HG02870 (cell line): ENCODE results near the gene RAB44.

ENCODE experiments used
- ATAC-seq: cut with Tn5 transposase; IDR thresholded peaks from one replicate; pipeline ENCODE4 v1.9.1; 2021; ENCODE audit warnings: mild to moderate bottlenecking, moderate library complexity; ENCODE audit not compliant: unreplicated experiment

Gene RAB44

DNA sequence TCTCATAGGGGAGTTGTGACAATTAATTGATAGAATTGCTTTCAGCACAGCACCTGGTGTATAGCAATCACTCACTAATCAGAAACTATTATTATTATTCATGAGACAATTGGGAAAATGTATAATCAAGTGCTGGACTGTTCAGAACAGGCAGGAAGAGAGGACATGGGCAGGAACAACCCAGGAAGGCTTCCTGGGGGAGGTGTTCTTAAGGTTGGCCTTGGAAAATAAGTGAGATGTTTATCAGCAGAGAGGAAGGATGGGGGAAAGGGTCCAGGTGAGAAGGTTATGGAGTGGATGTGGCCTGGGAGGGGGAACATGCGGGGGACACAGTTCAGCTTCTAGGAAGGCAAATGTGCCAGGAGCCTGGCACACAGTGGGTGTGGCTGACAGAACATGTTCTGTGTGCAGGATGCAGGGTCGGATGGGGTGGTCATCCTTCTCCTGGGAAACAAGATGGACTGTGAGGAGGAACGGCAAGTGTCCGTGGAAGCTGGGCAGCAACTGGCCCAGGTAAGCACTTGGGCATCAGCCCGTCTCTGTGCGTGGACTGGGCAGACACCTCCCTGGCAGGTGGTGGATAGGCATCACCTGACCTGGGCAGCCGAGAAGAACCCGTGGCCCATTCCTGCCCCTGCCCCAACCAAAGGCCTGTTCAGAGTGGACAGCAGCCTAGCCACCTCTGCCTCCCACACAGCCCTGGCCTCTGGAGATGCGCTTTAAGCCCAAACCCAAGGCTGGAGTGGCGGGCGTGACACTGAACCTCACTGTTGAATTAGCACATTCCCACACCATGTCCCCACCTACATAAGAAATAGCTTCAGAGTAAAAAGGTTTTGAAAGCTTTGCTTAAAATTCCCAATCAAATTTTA lies 30.9 kb downstream of the RAB44 start:
- no peak for ATAC-seq

DNA sequence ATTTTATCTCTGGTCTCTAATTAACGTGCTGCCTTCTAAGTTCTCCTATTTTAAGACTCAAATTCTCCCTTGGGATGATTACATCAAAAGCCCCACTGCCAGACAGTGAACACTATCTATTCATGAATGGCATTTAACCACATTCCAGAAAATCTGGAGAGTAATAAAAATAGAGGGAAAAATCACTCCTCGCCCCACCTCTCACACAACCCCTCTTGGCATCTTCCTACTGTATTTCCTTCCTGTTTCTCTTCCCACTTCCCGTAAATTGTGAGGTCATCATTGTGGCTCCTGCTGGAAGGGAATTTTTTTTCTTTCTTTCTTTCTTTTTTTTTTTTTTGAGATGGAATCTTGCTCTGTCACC lies 31.5 kb downstream of the RAB44 start:
- ATAC-seq = no peak

DNA sequence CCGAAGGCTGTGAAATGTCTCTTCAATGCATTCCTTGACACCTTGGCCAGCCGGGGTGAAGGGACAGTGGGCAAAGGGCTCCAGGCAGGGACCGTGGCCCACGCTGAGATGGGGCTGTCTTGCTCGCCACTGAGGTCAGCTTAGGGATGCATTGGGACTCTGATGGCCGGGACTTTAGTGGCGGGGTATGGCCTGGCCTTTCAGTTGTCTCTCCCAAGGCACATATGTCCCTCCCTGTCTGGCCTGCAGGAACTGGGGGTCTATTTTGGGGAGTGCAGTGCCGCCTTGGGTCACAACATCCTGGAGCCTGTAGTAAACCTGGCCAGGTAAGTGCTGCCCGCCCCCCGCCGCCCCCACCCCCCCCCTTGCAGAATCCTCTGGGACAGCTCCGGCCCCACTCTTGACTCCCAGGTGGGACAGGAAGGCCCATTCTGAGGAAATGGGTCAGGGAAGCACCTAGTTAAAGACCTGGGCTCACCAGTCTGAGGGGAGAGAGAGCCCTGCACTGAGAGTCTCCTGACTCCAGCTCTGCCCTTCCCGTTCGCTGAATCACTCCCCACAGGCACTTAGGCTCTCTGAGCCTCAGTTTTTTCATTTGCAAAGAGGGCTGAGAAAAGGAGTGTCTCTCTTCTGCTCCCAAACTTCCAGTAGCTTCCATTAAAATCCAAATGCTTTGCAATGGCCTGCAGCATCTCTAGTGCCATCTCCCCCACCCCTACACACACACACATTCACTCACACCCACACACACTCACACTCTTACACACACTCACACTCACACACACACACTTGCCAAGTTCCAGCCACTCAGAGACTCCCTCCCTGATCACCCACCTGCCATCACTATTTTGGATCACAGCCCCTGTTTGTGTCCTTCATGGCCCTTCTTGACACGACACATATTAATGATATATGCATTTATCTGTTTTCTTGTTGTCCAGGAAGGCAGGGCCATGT lies 33.1 kb downstream of the RAB44 start:
- no peak for ATAC-seq

DNA sequence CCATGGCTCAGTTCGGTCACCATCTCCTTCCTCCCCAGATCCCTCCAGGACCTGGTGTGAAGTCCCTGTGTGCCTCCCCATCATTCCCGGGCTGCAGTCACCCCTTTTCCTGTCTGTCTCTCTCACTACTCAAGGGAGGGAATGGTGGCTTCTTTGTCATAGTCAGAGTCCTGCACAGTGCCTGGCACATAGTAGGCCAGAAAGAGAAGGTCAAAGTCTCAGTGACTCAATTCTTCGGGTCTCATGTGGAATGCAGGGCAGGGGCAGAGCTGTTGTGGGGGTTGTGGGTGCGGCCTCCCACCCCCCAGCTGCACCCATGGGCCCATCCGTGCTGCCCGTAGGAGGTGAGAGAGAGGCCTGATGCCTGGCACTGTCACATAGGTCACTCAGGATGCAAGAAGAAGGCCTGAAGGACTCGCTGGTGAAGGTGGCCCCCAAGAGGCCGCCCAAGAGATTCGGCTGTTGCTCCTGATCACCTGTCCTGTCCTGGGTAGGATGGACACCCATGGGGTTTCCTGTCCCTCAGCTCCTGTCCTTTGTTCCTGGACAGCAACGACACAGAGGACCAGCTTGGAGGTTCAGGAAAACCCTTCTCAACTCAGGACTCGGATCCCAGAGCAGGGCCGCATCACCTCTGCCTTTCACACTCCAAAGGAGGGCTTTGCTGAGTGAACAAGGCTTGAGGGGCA lies 34.1 kb downstream of the RAB44 start:
- no peak for ATAC-seq

DNA sequence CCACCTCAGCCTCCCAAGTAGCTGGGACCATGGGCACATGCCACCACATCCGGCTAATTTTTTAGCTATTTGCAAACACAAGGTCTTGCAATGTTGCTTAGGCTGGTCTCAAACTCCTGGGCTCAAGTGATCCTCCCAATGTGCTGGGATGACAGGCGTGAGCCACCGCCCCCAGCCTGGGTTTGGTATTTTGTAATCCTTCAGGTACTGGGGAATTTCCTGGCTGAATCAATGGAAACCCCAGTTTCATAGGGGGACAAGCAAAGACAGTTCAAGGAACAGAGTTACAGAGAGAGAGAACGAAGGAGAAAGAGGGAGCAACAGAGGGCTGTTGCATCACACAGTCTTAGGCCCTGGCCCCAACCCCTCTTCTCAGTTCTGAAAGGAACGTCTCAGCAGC lies 35.7 kb downstream of the RAB44 start:
- no peak for ATAC-seq

DNA sequence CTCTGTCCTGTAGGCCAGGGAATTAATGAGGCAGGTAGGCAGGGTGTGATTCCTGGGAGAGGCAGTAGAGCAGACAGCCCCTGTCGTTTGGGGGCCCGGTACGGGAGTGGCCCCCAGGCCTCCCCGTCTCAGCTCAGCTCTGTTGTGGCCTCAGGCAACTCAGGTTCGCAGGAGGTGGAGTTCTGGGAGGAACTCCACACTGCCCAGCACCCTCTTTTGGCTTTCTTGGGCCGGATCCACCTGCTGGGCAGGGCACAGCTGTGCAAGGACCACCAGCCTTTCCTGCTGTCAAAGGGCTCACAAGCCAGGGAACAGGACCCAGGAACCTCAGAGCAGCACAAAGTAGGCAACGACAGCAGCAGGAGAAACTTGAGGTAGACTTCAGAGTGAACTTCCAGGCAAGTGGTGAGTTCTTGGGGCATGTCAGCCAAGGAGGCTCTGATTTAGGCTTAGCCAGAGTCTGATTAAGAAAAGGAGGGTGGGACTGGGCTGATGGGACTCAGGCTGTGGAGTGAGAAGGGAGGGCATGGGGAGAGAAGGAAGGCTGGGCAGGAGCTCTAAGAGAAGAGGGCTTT lies 36.9 kb downstream of the RAB44 start:
- ATAC-seq = no peak

DNA sequence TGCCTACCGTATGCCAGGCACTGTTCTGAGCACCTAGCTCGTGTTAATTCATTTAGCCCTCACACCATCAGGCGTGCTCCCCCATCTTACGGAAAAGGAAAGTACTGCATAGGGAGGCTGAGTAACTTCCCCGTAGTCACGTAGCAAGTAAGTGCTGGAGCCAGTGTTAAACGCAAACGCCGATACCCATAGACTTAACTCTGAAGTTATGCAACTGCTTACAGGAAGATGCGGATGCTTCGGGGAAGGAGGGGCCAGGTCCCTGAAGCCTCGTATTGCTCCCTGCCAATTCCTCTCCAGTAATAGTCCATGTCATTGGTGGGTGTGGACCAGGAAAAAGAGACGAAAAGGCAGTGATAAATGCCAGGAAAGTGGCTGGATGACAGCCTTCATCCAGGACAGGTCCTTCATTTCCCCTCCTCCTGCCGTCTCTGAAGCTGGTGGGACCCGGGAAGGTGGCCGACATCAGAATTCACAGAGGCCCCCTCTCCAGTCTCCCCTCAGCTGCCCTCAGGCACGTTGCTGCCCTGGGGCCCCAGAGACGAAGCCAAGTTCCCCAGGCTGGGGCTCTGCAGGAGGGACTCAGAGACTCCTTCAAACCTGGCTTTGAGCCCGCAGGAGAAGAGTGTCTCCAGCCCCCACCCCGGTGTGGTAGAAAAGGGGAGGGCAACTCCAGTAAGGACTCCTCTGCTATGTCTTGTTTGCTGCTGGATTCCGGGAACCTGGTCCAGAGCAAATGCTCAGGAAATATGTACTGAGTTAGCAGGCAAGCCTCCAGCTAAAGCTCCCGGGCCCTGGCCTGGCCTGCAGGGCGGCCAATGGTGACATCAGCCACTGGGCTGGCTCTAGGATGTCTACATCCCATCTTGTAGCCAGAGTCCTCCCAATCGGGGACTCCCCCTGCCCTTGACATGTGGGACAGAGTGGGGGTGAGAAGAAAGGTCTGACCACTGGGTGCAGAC lies 37.8 kb downstream of the RAB44 start:
- ATAC-seq = no peak

DNA sequence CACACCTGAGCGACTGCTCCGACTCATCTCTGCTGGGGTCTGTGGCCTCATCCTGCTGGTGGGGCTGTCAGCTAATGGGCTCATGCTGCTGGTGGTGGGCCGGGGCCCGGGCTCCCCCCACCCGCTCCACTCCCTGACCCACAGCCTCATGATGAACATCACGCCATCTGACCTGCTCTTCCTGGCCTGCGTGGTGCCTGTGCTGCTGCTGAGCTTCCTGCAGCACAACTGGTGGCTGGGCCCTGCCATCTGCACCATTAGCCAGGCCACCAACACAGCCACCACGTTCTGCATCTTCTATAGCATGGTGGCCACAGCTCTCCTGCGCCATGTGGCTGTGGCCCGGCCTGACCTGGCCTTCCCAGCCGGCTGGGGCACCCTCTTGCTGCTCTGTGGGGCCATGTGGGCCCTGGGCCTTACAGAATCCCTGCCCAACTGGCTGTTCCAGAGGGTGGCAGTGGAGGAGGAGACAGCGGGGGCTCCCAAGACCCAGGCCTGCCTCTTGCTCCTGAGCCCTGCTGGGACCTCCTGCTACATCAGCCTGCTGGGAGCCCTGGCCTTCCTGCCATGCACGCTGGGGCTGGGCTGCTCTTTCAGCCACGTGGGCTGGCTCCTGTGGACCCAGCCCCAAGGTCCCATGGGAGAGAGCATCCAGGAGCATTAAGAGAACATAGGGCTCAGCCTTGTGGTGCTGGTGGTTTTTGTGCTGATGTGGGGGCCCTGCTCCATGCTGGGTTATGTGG lies 39.6 kb downstream of the RAB44 start:
- no peak for ATAC-seq

DNA sequence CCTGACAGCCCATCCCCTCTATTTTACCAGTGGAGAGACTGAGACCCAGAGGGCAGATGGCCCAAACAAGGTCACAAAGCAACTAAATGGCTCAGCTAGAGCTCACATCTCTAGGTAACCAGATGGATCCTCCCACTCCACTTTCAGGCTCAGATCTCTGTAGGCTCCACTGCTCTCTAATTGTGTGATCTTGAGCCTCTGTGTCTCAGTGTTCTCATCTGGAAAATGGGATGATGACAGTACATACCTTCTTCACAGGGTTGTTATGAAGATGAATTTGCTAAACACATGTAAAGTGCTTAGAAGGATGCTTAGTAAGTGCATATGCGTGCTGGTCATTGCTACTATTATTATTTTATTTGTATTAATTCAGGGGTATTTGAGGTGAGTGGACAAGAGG lies 40.5 kb downstream of the RAB44 start:
- ATAC-seq = no peak

DNA sequence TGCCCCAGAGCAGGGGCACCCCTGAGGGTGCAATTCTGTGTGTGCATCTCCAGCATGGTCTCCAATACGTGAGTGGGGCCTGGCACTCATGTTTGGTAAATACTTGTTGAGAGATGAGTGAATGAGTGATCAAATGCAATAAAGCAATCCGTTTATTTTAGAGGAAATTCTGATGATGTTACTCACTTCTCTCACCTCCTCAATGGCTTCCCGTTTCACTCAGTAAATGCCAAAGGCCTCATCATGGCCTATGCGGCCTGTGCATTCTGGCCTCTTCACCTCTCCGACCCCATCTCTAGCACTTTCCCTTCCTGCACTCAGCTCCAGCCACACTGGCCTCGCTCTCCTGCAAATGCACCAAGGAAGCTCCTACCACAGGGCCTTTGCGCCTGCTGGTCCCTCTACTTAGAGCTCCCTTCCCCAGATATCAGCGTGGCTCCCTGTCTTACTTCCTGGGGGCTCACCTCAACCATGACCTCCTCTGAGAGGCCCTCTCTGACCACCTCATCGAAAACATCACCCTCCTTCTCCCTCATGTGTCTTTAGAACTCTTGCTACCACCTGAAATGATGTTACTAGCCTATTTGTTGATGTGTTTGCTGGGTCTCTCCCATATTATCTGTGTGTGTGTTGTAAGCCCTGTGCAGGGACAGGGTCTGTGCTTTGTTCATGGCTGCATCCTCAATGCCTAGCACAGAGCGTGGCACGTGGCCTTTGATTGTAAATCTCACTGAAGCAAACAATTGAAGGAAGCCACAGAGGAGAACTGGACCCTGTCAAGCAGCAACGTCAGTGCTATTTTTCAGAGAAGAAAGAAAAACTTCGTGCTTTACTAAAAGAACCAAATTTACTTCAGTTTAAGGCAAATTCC lies 42.6 kb downstream of the RAB44 start:
- ATAC-seq = no peak

DNA sequence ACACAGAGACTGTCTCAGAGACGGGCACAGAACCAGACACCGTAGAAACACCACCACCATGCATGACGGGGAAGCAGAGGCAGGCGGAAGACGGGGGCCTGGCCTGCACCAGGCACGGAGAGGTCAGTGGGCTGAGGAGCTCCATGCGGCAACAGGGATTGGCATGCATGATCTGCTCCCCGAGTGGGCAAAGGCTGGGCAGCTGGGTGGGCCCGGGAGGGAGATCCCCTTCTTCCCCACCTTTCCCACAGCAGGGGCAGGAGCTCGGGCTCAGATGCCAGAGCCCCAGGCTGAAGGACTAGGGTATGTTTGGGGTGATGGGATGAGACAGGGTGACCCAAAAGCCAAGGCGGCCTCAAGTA lies 43.2 kb downstream of the RAB44 start:
- no peak for ATAC-seq

DNA sequence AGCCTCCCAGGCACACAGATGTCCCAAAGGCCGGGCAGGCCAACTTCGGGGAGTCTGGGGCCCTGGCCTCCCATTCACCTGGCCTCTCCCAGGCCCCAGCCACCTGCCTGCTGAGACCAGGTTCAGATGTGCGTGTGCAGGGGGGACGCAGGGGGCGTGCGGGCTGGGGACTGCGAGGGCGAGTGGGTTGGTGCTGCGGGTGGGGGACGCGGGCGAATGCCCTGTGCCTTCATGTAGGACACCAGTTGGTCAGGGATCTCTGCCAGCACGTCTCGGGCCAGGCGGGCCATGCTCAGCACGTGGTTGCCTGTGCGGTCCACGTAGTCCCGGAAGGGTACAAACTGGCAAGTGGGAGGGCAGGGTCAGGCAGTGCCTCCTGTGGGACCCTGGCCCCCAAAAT lies 44.5 kb downstream of the RAB44 start:
- ATAC-seq = no peak

DNA sequence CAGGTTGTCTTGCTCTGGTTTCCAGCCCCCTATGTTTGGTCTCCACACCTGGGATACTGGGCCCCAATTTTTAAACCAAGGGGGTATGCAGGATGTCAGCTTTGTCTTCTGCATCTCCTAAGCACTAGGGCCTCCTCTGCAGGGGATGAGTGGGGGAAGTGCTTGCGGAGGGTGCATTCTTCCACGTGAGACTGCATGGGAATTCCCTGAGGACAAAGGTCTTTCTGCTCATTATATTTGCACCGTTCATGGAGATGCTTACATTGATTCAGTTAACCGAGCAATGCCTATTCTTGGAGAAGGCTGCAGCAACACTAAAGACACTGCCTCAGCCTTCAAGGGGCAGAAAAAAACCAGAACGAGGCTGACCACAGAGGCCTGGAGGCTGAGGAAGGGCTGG lies 45.4 kb downstream of the RAB44 start:
- no peak for ATAC-seq

DNA sequence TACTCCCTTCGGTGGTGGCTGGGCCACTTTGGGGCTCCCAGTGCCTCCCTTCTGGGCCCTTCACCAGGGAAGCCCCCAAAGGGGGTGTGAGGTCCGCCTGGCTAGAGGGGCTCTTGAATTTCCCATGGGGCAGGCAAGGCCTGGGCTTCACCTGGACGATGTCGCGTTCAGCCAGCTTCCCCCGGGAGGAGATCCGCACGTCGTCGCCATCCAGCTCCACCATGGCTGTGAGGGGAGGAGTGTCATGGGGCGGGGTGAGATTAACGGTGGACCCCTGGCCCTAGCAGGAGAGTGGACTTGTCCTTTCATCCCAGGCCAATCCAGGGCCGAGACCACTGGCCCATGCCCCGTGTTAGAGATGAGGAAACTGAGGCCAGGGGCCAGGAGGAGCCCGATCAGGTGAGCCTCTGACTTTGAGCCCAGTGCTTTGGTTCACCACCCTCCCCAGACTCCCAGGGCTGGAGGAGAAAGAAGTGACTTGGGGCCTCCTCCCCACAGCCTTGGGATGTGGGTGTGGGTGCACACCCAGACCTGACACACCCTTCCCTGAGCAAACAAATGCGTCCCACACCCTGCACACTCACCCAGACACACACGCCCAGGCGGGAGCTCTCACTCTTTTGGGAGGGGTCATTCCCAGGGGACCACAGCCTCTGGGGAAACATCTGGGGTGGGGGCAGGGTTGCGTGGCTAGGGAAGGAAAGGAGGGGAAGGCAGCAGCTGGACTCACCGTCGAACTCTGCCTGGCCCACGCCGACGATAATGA lies 46.1 kb downstream of the RAB44 start:
- no peak for ATAC-seq

DNA sequence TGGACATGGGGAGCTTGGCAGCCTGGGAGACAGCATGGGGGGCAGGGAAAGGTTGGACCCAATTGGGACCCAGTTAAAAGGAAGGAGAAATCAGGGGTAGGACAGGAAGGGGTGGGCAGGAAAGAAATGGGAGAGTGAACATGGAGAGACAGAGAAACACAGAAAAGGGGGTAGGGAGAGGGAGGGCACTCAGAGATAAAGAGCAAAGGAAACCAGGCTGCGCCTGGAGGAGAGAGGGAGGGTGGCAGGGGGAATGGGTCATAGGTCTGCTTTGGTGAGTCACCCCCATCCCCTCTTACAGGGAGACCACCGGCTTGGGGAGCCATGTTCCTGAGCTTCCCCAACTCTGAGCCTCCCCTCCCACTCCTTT lies 46.7 kb downstream of the RAB44 start:
- ATAC-seq = no peak

DNA sequence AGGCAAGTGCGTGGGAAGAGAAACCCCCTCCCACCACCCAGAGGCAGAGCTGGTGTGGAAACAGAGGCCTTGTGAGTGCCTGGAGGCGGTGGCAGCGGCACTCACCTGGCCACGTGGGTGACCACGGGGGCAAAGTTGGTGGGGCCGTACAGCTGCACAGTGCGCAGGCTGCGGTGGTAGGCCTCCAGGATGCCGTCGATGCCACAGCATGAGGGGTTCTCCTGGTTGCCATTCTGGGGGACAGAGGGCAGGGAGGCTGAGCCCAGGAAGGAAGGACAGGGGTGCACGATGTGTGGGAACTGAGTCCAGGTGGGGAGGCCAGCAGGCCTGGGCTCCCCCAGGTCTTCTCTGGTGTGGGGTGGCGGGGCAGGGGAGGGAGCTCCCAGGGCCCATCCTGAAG lies 47.7 kb downstream of the RAB44 start:
- ATAC-seq = no peak

DNA sequence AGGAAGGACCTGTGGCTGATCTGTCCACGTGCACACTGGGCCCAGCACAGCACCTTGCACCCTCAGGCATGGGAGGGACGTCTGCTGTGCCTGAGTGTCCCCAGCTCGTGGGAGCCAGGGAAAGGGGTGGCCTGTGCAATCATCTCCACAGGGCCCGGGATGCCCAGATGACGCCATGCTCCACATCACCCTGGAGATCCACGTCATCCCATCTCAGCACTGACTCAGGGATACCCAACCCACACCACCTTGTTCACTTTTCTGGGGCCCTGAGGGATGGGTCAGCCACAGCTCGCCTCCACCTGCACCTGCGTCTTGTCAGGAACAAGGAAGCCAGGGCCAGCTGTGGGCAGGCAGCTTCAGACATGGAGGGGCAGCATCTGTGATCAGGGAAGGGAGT lies 48.2 kb downstream of the RAB44 start:
- ATAC-seq = no peak

DNA sequence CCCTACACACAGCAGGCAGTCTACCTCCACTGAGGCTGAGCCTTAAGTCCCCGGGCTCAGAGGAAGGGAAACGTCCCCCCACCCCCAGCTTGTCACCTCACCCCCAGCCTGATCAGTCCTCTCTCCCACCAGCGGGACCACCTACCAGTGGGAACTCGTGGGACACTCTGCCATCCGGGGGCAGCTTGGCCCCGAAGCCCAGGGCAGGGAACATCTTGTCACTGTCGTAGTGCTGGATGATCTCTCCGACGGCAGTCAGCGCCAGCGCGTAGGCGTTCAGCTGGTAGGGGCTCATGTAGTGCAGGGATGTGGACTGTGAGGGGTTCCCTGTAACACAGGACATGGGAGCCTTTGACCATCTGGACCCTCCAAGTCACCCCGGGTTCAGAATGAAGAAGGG lies 48.6 kb downstream of the RAB44 start:
- ATAC-seq = no peak
